ENCODE data around the gene KRT36.

The KRT36 gene

DNA sequence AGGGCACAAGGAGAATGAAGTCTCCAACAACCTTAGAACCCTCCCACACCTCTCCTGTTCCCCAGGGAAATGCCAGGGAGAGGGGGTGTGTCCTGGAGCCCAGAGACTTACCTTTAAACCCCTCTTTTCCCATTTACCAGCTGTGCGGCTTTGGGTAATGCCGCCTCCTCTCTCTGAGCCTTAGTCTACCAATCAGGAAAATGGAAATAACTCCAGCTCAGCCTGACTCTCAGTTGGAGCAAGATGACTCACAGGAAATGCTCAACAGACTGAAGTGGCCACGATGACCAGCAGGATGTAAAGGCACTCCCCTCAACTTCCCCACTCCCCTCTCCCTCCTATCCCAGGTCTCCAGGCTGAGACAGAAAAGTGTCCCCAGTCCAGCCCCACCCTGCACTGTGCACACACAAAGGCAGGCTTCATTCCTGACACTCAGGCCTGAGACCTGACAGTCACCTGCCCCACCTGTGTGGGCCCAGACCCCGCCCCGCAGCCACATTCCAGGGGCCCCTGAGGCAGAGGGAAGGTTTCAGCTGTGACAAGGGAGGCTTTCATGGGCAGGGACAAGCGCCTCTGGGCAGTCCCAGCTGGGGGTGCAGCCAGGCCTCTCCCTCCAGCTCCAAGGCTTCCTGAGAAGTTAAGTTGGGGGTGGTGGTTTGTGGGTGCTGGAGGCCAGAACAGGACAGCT lies 32.0 kb upstream of the KRT36 start:
- peak; percentile 88 for DNase-seq (ENCODE audit: low spot score)

DNA sequence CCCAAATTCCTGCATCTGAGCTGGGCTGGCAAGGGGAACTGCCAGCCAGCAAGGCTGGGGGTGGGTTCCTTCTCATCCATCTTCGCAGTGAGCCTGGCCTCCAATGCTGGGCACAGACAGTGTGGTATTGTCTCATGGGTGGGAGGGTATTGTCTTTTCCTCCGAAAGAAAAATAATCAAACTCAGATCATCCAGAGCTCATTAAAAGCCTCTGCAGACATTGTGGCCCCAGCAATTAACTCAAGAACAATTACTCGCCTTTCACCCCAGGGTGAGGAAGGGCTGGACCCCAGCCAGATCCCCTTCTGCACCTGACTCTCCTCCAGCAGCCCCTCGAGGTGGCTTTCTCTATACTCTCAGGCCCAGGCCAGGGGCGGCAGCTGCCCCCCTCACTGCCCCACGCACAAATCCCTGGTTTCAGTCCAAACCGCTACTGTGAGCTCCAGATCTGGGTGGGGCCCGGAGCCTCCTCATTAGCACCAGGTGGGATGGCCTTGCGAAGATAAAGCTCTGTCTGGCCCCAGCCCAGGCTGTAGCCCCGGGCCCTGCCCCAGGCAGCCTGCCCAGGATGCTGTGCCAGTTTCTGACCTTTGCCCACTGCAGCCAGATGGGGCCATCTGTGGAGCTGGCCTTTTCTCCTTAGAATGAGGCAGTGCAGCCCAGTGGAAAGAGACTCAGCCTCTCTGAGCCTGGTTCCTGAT lies 31.3 kb upstream of the KRT36 start:
- no peak for DNase-seq (ENCODE audit: low spot score)

DNA sequence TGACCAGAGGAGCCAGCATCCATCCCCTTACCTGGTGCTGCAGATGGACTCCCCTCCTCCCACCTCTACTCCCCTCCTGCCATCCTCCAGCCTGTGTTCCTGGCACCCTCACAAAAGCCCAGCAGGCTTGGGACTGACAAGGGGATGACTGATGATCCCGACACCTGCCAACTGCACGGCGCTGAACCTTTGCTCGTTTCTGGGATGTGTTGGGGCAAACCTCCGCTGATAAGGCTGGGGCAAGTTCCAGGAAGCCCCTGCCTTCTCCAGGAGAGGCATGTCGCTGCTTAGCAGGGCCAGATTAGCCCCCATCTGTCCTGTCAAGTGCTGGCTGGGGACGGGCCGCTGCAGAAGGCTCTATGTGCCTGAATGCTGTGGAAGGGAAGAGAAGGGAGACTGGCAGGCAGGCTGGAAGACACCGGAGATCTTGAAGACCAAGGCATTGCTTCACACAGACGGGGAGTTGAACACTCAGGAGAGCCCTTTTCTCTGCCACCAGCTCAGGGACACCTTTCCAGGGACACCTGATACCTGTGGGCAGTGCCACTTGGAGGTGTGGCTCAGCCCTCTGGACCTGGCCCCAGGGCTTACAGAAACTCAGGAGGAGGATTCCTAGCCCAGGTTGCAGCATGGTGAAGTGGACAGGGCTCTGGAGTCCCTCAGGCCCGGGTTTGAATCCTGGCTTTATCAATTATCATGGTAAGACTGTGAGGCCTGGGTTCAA lies 30.0 kb upstream of the KRT36 start:
- no peak for DNase-seq (ENCODE audit: low spot score)

DNA sequence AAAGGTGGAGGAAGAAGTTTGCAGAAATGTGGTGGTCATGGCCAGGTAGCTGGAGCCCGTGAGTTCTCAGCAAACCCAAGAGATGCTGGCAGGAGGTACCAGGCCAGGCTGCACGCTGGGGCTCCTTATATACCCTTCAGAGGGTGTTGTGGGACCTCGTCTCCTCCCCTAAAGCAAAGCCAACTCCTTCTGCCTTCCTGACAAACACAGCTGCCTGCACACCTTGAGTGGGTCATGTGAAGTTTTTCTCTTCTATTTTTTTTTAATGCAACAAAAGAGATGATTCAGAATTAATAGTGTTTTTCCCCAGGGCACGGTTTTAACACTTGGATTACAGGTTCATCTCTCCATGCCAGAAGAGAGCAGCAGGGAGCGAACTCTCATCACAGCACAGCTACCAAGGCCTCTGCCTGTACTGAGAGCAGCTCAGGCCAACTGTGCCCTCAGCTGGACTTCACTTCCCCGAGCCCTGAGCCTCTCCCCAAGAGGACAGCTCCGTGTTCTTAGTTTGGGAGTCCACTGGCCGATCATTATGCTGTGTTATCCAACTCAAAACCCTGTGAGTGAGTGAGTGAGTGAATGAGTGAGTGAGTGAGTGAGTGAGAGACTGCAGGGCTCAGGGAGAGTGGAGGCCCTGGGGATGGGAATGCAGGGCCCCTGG lies 29.2 kb upstream of the KRT36 start, which contains the start of gene KRT15:
Gene KRT15, minus strand, starts transcription at position 102 of the 661 bp plus-strand sequence. Its CDS starts 63 bp downstream, at position 39.
- DNase-seq (ENCODE audit: low spot score): no peak

DNA sequence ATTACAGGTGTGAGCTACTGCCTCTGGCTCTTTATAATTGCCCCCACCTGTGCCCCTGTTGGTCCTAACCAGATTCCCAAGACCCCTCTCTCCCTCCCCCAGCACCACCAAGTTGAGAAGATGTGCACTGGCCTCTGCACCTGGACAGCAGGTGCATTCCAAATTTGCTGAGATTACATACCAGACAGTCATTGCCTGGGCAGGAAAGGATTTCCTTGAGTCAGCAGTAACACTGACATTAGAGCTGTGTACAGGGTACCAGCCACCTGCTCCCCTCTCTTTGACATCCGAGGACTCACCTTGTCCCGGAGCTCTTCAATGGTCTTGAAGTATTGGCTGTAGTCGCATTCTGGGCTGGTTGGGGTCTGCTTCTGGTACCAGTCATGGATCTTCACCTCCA lies 28.3 kb upstream of the KRT36 start:
- DNase-seq (ENCODE audit: low spot score): no peak

DNA sequence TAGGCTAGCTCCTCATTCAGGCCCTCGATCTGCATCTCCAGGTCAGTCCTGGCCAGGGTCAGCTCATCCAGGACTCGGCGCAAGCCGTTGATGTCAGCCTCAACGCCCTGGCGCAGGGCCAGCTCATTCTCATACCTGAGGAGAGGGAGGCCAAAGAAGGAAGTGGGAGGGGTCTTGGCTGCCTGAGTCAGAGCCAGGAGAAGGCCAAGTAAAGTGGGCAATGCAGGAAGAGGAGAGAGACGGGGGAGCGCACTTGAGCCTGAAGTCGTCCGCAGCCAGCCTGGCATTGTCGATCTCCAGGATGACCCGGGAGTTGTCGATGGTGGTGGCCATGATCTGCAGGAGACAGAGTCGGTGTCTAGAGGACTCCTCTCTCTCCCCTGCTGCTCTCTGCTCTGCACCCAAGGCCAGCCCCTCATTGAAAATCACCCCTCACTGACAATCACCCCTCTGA lies 27.1 kb upstream of the KRT36 start:
- DNase-seq (ENCODE audit: low spot score): no peak

DNA sequence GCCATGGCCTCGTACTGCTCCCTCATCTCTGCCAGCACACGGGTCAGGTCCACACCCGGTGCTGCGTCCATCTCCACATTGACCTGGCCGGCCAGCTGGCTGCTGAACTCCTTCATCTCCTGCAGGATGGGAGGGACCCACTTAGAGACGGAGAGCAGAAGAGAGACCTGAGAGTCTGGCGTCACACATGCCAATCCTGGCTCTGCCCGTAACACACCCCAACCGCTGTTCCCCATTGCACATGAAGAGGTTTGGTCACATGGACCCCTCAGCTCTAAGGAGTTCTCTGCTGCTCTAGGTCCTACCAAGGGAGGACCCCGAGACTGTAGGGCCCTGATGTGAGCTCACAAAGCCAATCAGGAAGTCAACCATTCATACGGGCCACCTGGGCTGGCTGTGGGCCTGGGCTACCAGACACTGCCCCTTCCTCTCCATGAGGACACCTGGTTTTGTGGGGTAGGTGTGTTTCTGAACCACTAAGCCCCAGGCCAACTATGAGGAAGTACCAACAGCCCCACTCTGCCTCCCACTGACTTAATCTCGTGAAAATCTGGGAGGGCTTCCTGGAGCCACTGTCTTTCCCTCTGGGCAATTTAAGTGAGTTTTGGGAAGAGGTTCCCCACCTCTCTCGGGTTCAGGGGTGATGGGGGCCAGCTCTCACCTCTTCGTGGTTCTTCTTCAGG lies 26.6 kb upstream of the KRT36 start:
- DNase-seq (ENCODE audit: low spot score): no peak

DNA sequence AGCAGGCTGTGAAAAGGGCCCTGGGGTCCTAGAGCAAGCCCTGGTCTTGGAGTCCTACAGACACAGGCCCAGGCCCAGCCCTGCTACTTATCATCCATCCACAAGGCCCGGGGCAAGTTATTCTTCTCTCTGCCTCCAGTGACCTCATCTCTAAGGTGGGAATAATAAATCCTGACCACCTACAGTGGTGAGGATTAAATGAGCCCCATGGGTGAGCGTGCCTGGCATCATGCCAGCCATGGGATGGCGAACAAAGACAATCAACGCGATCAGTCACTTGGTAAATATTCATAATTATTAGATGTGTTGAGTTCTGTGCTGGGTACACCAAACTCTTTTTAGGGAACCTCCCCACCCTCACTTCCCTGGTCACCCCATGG lies 23.4 kb upstream of the KRT36 start:
- no peak for DNase-seq (ENCODE audit: low spot score)

DNA sequence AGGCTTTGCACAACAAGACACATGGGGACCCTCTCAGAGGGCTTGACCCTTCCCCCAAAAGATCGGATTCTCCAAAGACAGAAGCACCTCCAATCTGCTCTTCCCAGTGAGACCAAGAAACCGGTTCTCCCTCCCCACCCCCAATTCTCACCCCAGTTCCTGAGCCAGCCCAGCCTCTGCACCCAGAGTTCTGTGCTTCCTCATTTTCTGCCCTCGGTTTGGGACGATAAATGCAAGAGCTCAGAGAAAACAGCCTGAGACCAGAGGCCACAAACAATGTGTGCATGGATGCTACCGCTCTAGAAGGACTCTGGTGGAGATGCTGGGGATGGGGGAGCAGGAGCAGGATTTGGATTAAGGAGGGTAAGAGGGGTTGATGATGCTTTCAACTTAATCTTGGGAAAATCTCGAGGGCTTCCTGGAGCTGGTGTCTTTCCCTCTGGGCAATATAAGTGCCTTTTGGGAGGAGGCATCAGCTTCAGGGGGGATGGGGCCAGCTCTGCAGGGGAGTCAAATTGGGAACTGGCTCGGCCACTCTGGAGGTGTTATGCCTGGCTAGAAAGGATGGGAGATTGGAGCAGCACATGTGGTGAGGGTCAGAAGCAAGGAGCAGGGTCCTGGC lies 22.9 kb upstream of the KRT36 start:
- DNase-seq (ENCODE audit: low spot score): no peak

DNA sequence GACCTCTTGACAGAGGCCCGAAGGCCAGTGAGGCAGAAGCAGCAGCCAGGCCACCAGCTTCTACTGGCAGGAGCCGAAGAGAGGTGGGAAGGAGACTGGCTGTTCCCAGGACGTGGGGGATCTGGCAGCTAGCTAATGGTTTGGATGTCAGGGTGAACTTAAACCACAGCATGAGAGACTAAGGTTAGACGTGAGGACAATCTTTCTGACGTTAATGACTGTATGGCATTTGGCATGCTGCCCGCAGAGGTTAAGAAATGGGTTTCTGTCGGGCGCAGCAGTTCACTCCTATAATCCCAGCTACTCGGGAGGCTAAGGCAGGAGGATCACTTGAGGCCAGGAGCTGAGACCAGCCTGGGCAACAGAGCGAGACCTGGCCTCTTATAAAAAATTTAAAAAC lies 22.0 kb upstream of the KRT36 start:
- DNase-seq (ENCODE audit: low spot score): no peak

DNA sequence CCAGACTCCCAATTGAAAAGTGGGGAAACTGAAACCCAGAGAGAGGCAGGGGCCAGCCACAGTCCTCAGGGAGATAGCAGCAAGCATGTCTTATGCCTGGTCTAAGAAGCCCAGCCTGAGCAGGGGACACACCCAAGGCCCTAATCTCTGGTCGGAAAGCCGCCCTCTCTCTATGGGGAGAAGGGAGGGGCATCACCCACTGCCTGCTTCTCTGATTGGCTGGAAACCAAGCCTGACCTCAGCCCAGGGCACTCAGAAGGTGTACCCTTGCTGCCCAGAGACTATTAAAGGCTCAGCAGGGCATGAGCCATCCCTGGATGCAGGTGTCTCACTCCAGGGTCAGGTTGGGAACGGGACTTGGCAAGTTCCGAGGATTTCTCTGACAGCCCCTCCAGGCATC lies 21.4 kb upstream of the KRT36 start:
- no peak for DNase-seq (ENCODE audit: low spot score)

DNA sequence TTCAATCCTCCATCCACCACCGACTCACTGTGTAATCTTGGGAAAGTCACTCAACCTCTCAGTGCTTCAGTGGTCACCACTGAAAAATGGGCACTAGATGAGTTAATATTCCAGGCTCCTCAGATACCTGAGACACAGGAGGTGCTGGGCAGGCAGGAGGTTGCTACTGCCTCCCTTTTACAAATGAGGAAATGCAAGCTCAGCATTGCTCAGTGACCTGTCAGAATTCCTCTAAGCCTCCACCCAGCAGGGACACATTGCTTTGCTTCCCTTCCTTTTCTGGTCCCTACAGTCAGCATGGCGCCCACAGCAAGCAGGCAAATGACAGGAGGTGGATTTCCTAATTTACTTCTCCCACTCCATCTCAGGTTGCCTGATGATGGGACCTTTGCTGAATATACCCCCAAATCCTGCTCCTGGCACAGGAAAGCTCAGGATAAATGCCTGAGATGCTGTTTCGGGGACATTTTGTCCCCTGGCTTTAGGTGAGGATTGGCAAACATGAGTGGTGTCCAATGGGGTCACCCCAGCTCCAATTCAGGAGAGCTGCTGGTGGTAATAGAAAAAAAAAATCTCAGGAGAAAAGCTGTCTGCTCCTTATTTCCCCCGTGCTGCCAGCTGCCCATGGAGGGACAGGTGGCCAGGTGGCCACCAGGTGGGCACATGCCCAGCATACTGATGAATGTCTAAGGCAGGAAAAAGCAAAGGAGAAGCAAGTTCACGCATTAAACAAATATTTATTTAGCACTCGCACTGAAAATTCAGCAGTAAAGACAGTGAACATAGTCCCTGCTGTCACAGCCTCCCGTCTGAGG lies 20.7 kb upstream of the KRT36 start:
- no peak for DNase-seq (ENCODE audit: low spot score)

DNA sequence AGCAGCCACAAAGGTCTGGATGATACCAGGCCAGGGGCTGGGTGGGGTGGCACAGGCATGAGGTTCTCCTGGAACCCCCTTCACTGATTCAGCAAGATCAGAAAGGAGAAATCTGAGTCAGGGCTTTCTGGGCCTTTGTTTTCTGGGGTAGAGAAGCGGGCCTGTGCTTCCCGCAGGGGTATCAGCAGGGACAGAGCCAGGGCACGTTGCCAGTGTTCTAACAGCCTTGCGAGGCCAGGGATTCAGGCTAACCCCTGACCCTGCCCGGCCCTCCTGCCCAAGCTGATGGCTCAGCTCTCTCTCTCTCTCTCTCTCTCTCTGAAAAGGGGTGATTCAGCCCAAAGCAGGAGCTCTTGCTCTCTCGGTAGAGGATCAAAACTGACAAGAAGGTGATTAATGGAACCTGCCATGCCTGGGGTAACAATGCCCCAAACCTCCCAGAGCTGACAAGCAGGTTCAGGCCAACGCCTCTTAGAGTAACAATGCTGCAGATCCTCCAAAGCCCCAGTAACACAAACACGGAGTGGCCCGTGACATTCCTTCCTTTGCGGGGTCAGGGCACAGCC lies 17.7 kb upstream of the KRT36 start:
- DNase-seq (ENCODE audit: low spot score): no peak

DNA sequence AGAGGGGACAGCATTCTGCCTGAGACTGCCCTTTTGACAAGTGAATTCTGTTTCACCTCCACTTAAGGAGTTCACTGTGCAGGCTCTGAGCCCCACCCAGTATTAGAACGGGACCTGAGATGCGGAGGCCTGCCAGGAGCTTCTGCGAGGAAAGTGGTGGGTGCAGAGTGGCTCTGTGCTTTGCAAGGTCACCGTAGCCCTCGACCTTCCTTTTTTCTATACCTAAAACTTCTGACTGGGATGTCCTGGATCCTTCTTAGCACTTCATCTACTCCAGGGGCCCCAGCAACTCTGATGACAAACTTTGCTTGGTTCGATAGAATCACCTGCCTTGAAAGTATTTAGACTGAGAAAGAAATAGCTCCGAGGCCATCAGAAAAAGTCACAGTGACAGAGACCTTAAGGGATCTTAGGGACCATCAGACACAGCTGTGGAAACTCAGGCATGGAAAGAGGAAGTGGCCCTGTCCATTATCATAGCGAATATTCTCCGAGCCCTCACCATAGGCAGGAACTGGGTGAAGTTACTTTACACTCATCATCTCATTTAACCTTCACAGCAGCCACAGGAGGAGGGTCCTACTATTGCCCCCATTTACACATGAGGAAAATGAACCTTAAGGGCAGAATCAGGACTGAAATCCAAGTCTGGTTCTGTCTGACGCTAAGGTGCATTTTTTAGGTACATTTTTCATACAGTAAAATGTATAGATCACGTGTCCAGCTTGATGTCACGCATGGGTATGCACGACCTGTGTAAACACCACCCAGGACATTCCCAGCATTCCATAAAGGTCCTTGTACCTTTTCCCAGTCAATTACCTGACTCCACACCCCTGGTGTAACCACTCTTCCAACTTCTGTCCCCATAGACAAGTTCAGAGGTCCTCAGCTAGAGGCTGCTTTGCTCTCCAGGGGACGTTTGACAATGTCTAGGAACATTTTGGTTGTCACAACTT lies 16.4 kb upstream of the KRT36 start:
- DNase-seq (ENCODE audit: low spot score): no peak

DNA sequence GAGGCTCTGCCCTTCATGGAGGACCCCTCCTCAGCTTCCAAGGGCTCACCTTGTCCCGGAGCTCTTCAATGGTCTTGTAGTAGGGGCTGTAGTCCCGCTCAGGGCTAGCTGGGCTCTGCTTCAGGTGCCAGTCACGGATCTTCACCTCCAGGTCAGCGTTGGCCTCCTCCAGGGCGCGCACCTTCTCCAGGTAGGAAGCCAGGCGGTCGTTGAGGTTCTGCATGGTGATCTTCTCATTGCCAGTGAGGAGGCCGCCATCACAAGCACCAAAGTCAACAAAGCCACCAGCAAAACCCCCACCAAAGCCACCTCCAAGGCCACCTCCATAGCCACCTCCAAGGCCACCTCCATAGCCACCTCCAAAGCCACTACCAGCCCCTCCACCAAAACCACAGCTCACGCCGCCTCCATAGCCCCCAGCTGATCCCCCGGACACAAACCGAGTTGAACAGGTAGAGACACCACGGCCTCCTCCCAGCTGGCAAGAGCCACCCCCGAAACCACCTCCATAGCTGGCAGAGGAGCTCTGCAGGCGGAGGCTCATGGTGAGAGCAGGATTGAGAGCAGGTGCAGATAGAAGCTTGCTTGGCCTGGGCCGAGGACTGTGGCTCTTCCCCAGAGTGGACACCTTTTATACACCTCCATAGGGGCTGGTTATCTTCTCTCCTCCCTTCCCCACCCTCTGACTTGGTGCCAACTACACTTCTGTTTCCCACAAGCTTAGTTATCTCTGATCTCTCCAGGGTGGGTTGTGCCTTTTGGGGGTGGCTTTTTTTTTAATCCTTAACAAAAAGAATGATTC lies 15.5 kb upstream of the KRT36 start, which contains the start of gene KRT13:
Gene KRT13, minus strand, starts transcription at position 606 of the 802 bp plus-strand sequence. Its CDS starts 62 bp downstream, at position 544.
- DNase-seq (ENCODE audit: low spot score): no peak

DNA sequence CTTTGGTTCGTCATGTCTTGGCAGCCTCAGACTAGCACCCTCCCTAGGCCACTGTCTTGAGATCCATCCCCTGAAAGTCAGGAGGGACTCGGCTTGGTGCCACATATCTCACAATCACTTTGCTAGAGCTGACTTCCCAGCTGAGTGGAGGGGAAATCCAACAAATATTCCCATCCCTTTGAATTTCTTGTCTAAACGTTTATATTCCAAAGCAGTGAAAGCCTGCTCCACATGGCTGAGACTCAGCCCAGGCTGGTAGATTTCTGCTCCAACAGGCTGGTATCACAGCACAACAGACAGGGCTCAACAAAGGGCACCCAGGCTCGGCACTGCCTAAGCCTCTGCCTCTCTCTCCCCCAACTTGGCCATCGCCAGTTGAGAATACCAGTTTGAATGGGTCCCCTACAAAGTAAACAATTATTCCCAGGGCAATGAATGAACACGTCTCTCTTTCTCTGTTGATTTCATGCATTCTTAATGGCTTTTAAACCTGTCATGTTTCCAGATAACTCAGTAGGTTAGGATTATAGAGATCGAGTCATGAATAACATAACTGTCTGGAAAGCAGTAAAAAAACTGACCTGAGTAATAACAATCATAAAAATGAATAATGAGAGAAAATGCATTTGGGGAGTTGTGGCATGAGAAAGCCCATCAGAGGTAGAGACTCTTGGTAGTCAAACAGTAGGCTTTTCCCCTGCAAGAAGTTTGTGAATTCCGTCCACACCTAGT lies 14.7 kb upstream of the KRT36 start:
- no peak for DNase-seq (ENCODE audit: low spot score)

DNA sequence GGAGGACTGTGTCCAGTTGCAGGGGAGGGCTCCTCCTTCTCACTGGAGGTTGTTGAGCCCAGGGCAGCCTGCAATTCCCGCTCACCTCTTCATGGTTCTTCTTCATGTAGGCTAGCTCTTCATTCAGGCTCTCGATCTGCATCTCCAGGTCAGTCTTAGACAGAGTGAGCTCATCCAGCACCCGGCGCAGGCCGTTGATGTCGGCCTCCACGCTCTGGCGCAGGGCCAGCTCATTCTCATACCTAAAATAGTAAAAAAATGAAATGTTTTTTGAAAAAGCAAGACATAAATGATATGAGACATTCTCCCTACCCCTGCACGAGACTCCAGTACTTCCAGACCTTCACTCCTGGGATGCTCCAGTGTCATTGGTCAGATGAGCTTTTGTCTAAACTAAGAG lies 13.5 kb upstream of the KRT36 start:
- no peak for DNase-seq (ENCODE audit: low spot score)

Measured in RKO (cell line).